GM23248 (cell line): Measurements from ENCODE around the gene TM4SF1.

Source experiments
- EZH2 ChIP-seq: fragments of 200-600 bp; sonication (generic); IDR thresholded peaks from 2 replicates; pipeline ENCODE4 v1.6.1; 2018; ENCODE audit warnings: antibody characterized with exemption, mild to moderate bottlenecking; ENCODE audit not compliant: insufficient read depth, poor library complexity, severe bottlenecking
- EZH2phosphoT487 ChIP-seq: fragments of 200-600 bp; sonication (generic); IDR thresholded peaks from 2 replicates; pipeline ENCODE4 v1.6.1; 2018; ENCODE audit warnings: antibody characterized with exemption, moderate library complexity, mild to moderate bottlenecking, low read depth; ENCODE audit not compliant: insufficient read depth

- TF ChIP-seq EZH2: no peak
- TF ChIP-seq EZH2phosphoT487: no peak
Observed at GRCh38 chr3:149369991-149370866, 7.2 kb downstream of the TM4SF1 start.
